ENCODE results near the gene LRRC40.

DNA sequence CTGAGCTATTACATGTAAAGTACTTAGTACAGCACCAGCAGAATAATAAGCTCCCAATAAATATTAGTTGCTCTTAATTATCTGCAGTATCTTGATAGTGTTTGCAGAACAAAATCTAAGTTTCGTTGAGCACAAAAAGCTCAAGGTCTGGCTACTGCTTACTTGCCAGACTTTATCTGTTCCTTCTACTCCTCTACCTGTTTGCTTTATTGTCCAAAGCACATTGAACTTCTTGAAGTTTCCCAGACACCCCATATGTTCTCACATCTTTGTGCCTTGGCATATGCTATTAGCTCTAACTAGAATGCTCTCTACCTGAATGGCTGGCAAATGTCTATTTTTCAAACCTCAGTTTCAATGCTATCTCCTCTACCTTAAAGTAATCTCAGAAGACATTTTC, 54.9 kb downstream of the LRRC40 start:
- TF ChIP-seq EP300 (IDR thresholded peaks at IDR 0.05): no peak
- TF ChIP-seq, protein P1, sequence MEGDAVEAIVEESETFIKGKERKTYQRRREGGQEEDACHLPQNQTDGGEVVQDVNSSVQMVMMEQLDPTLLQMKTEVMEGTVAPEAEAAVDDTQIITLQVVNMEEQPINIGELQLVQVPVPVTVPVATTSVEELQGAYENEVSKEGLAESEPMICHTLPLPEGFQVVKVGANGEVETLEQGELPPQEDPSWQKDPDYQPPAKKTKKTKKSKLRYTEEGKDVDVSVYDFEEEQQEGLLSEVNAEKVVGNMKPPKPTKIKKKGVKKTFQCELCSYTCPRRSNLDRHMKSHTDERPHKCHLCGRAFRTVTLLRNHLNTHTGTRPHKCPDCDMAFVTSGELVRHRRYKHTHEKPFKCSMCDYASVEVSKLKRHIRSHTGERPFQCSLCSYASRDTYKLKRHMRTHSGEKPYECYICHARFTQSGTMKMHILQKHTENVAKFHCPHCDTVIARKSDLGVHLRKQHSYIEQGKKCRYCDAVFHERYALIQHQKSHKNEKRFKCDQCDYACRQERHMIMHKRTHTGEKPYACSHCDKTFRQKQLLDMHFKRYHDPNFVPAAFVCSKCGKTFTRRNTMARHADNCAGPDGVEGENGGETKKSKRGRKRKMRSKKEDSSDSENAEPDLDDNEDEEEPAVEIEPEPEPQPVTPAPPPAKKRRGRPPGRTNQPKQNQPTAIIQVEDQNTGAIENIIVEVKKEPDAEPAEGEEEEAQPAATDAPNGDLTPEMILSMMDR (IDR thresholded peaks at IDR 0.05): no peak
- no peak for TF ChIP-seq POLR2A (IDR thresholded peaks at IDR 0.05)

Data from sigmoid colon (tissue), 4 donors.